Measurements from ENCODE around the gene TCF3. TPM values are rescaled to one million over a fixed set of nuclear protein-coding genes. Genes with fewer than 3 reads are reported as not detected.

The TCF3 gene
- total RNA-seq, 3 donors from 2014 or later (not counting 1 experiment from before 2014, with no cell fraction given): 54.5 to 72.2 (median 64.3) TPM

- H3K9me3 ChIP-seq (ENCODE audit: control insufficient read depth, insufficient read depth, low read length): no peaks in the 10 kb centered on the region
- no peak for TF ChIP-seq CTCF (IDR thresholded peaks at IDR 0.05)
- Mint-ChIP-seq H3K9me3 (no peaks in the 10 kb centered on the region), H3K36me3 (no peaks in the 10 kb centered on the region), H3K27me3 (ENCODE audit: low read depth in 2 of 2) (peaks cover 10 to 13% of the 10 kb centered on the region in 2 donors), H3K4me1 (peaks cover 0 to 4% of the 10 kb centered on the region in 2 donors), H3K4me3 (no peak overlapping the region), H3K27ac (no peak overlapping the region)
- WGBS (ENCODE audit: insufficient coverage): under 1% methylated on average over 73 of the region's 73 CpGs
- peaks cover 14% of the 10 kb centered on the region for H3K4me1 ChIP-seq (ENCODE audit: control insufficient read depth, insufficient read depth, low read length)
- intact Hi-C loops (cut with micrococcal nuclease): no loop called here
- ATAC-seq (peak; percentile 42 to 61 (median 60)), DNase-seq (peak in 1 of 2 donors; percentile 25)
- H3K4me3 ChIP-seq (ENCODE audit: low read length): no peak overlapping the region
- H3K27ac ChIP-seq (ENCODE audit: low read length): no peak overlapping the region
- H3K27me3 ChIP-seq (ENCODE audit: control insufficient read depth, insufficient read depth, low read length): no peaks in the 10 kb centered on the region
- no peaks in the 10 kb centered on the region for H3K36me3 ChIP-seq (ENCODE audit: control insufficient read depth, insufficient read depth, low read length)
Measured at GRCh38 chr19:1567848-1568227, 84.6 kb downstream of the TCF3 start.

GRCh38 chr19:1567116-1567847 is 85.1 kb downstream of the TCF3 start:
- H3K27me3 ChIP-seq (ENCODE audit: control insufficient read depth, insufficient read depth, low read length): no peaks in the 10 kb centered on the region
- H3K27ac ChIP-seq (ENCODE audit: low read length): no peak overlapping the region
- peaks cover 14% of the 10 kb centered on the region for H3K4me1 ChIP-seq (ENCODE audit: control insufficient read depth, insufficient read depth, low read length)
- no peaks in the 10 kb centered on the region for H3K36me3 ChIP-seq (ENCODE audit: control insufficient read depth, insufficient read depth, low read length)
- Mint-ChIP-seq H3K27ac (no peak overlapping the region), H3K9me3 (no peaks in the 10 kb centered on the region), H3K4me1 (peaks cover 0 to 4% of the 10 kb centered on the region in 2 donors), H3K4me3 (peak overlapping the region; percentile 47), H3K36me3 (no peaks in the 10 kb centered on the region), H3K27me3 (ENCODE audit: low read depth in 2 of 2) (peaks cover 10 to 13% of the 10 kb centered on the region in 2 donors)
- 2% methylated on average over 108 of the region's 108 CpGs for WGBS (ENCODE audit: insufficient coverage)
- H3K4me3 ChIP-seq (ENCODE audit: low read length): no peak overlapping the region
- intact Hi-C loops (cut with micrococcal nuclease): no loop called here
- ATAC-seq: no peak
- H3K9me3 ChIP-seq (ENCODE audit: control insufficient read depth, insufficient read depth, low read length): no peaks in the 10 kb centered on the region
- no peak for TF ChIP-seq CTCF (IDR thresholded peaks at IDR 0.05)
- DNase-seq: peak in 1 of 2 donors; percentile 30

GRCh38 chr19:1566392-1567115 is 85.9 kb downstream of the TCF3 start:
- Mint-ChIP-seq H3K9me3 (no peaks in the 10 kb centered on the region), H3K36me3 (no peaks in the 10 kb centered on the region), H3K4me3 (peak overlapping the region; percentile 47), H3K27ac (no peak overlapping the region), H3K27me3 (ENCODE audit: low read depth in 2 of 2) (peaks cover 10 to 13% of the 10 kb centered on the region in 2 donors), H3K4me1 (peaks cover 0 to 4% of the 10 kb centered on the region in 2 donors)
- DNase-seq: no peak
- no peak for TF ChIP-seq CTCF (IDR thresholded peaks at IDR 0.05)
- Histone ChIP-seq H3K4me3 (ENCODE audit: low read length) (no peak overlapping the region), H3K36me3 (ENCODE audit: control insufficient read depth, insufficient read depth, low read length) (no peaks in the 10 kb centered on the region), H3K4me1 (ENCODE audit: control insufficient read depth, insufficient read depth, low read length) (peaks cover 14% of the 10 kb centered on the region), H3K9me3 (ENCODE audit: control insufficient read depth, insufficient read depth, low read length) (no peaks in the 10 kb centered on the region), H3K27me3 (ENCODE audit: control insufficient read depth, insufficient read depth, low read length) (no peaks in the 10 kb centered on the region), H3K27ac (ENCODE audit: low read length) (no peak overlapping the region)
- 55% methylated on average over 42 of the region's 42 CpGs for WGBS (ENCODE audit: insufficient coverage)
- intact Hi-C loops (cut with micrococcal nuclease): no loop called here
- no peak for ATAC-seq
